ENCODE data around the gene SURF6.
"Not testable (repeated sequence)": the region's sequence is repeated elsewhere in the genome, so short reads cannot be mapped to it uniquely, and the experiment has no call there.

The SURF6 gene

GRCh38 chr9:133339641-133340040 lies 3.7 kb upstream of the SURF6 start:
- no peak for TF ChIP-seq CTCF (IDR thresholded peaks at IDR 0.05; ENCODE audit: extremely low read depth, insufficient read depth, missing control alignments)
- in situ Hi-C loops (cut with MboI; ENCODE audit: low pct_unique_long_range_greater_than_20kb, low sequenced_read_pairs, unreplicated experiment): no loop called here
- DNase-seq (ENCODE audit: low spot score): no peak

- DNase-seq (ENCODE audit: low spot score); in situ Hi-C loops (cut with MboI; ENCODE audit: low pct_unique_long_range_greater_than_20kb, low sequenced_read_pairs, unreplicated experiment): not testable (repeated sequence)
Observed at GRCh38 chr9:133334888-133335287, 1.1 kb downstream of the SURF6 start.

- in situ Hi-C loops (cut with MboI; ENCODE audit: low pct_unique_long_range_greater_than_20kb, low sequenced_read_pairs, unreplicated experiment): no loop called here
- TF ChIP-seq CTCF (IDR thresholded peaks at IDR 0.05; ENCODE audit: extremely low read depth, insufficient read depth, missing control alignments): no peak
Observed at GRCh38 chr9:133334161-133334560, 1.8 kb downstream of the SURF6 start.

GRCh38 chr9:133333566-133333965 lies 2.4 kb downstream of the SURF6 start:
- in situ Hi-C loops (cut with MboI; ENCODE audit: low pct_unique_long_range_greater_than_20kb, low sequenced_read_pairs, unreplicated experiment): no loop called here
- DNase-seq (ENCODE audit: low spot score): no peak
- no peak for TF ChIP-seq CTCF (IDR thresholded peaks at IDR 0.05; ENCODE audit: extremely low read depth, insufficient read depth, missing control alignments)

More at GRCh38 chr9:133334161-133334560, 1.8 kb downstream of the SURF6 start:
- DNase-seq (ENCODE audit: low spot score): no peak

GRCh38 chr9:133333011-133333410 lies 3.0 kb downstream of the SURF6 start:
- in situ Hi-C loops (cut with MboI; ENCODE audit: low pct_unique_long_range_greater_than_20kb, low sequenced_read_pairs, unreplicated experiment): no loop called here
- TF ChIP-seq CTCF (IDR thresholded peaks at IDR 0.05; ENCODE audit: extremely low read depth, insufficient read depth, missing control alignments): no peak
- DNase-seq (ENCODE audit: low spot score): no peak

GRCh38 chr9:133332381-133332730 lies 3.6 kb downstream of the SURF6 start:
- no peak for TF ChIP-seq CTCF (IDR thresholded peaks at IDR 0.05; ENCODE audit: extremely low read depth, insufficient read depth, missing control alignments)
- in situ Hi-C loops (cut with MboI; ENCODE audit: low pct_unique_long_range_greater_than_20kb, low sequenced_read_pairs, unreplicated experiment): no loop called here

GRCh38 chr9:133331641-133332380 lies 4.2 kb downstream of the SURF6 start:
- no peak for DNase-seq (ENCODE audit: low spot score)
- in situ Hi-C loops (cut with MboI; ENCODE audit: low pct_unique_long_range_greater_than_20kb, low sequenced_read_pairs, unreplicated experiment): no loop called here
- no peak for TF ChIP-seq CTCF (IDR thresholded peaks at IDR 0.05; ENCODE audit: extremely low read depth, insufficient read depth, missing control alignments)

More at GRCh38 chr9:133332381-133332730, 3.6 kb downstream of the SURF6 start:
- no peak for DNase-seq (ENCODE audit: low spot score)

All from GM13977 (cell line).